Muscle layer of colon (tissue), 2 donors: ENCODE results near the gene HEBP1.
A peak's percentile ranks its signal among the peaks of the same experiment; 100 is the strongest.

Experiments
- H3K27ac ChIP-seq: one replicate; pipeline ENCODE4 v1.7.0; 2013; ENCODE audit warnings: low read depth, mild to moderate bottlenecking, low read length, moderate library complexity
- H3K27me3 ChIP-seq, 2 donors: one replicate each; pipeline ENCODE4 v1.7.0; 2013; ENCODE audit warnings: low read length in 2 of 2, mild to moderate bottlenecking in 2 of 2; ENCODE audit not compliant: insufficient read depth in 2 of 2, control insufficient read depth in 1 of 2
- H3K36me3 ChIP-seq: one replicate; pipeline ENCODE4 v1.7.0; 2013; ENCODE audit warnings: mild to moderate bottlenecking, low read length; ENCODE audit not compliant: insufficient read depth
- H3K4me1 ChIP-seq: one replicate; pipeline ENCODE4 v1.7.0; 2013; ENCODE audit warnings: mild to moderate bottlenecking, low read length; ENCODE audit not compliant: insufficient read depth
- H3K4me3 ChIP-seq, 2 donors: one replicate each; pipeline ENCODE4 v1.7.0; 2013; ENCODE audit warnings: low read length in 2 of 2, low read depth in 1 of 2, mild to moderate bottlenecking in 1 of 2, moderate library complexity in 1 of 2
- H3K9ac ChIP-seq: one replicate; pipeline ENCODE4 v1.7.0; 2013; ENCODE audit warnings: low read length
- H3K9me3 ChIP-seq: one replicate; pipeline ENCODE4 v1.7.0; 2013; ENCODE audit warnings: mild to moderate bottlenecking, low read length
- donor health status: abdominal sarcoma.
- donor health status: Adenocarcinoma of cecum.

HEBP1 gene

DNA sequence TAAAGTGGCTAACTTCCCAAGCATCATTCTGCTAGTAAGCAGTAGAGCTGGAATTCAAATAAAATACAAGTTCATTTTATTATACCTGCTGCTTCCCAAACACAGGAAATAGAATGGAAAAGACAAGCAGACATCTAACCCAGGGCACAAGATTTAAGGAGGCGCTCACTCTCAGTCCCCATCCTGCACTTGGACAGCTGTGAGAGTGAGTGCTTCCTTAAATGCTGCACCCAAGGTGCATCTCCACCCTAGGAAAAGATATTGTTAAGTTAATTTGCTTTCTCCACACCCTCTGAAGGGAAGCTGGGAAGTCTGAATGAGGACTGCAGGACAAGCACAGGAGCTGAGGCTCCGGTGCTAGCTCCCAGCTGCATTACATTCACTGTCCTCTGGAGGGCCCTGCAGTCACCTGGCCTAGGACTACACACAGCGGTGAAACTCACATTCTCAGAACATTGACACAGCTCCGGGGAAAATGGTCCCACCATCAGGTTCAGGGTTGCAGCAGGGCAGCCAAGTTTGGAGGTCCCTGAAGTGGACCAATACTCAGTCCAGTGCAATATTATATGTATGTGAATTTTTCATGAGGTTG lies 14.2 kb downstream of the HEBP1 start:
- Histone ChIP-seq H3K27ac (no peak overlapping the region), H3K36me3 (peaks cover 40% of the 10 kb centered on the region), H3K9ac (no peak overlapping the region), H3K27me3 (no peaks in the 10 kb centered on the region), H3K9me3 (no peaks in the 10 kb centered on the region), H3K4me3 (no peak overlapping the region), H3K4me1 (no peaks in the 10 kb centered on the region)

DNA sequence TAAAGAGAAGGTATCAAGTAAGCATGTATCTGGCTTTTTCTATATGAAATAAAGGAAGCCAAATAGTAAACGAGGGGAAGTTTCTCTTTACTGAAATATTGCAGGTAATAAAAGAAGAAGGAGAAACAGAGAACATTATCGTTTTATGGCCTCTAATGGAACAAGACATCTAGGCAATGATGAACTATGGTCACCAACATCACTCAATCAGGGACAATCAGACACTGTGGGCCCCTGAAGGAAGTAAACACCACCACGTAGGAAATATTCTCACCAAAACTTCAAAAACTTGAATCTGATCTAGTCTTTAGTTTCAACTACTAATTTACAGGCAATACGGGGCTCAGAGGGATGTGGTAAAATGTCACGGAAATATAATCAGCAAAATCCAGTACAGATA lies 15.9 kb downstream of the HEBP1 start:
- peaks cover 41% of the 10 kb centered on the region for H3K36me3 ChIP-seq
- H3K27me3 ChIP-seq, result no peaks in the 10 kb centered on the region
- H3K9me3 ChIP-seq, result no peaks in the 10 kb centered on the region
- no peak overlapping the region for H3K27ac ChIP-seq
- H3K9ac ChIP-seq, result no peak overlapping the region
- peaks cover 18% of the 10 kb centered on the region for H3K4me1 ChIP-seq
- no peak overlapping the region for H3K4me3 ChIP-seq

DNA sequence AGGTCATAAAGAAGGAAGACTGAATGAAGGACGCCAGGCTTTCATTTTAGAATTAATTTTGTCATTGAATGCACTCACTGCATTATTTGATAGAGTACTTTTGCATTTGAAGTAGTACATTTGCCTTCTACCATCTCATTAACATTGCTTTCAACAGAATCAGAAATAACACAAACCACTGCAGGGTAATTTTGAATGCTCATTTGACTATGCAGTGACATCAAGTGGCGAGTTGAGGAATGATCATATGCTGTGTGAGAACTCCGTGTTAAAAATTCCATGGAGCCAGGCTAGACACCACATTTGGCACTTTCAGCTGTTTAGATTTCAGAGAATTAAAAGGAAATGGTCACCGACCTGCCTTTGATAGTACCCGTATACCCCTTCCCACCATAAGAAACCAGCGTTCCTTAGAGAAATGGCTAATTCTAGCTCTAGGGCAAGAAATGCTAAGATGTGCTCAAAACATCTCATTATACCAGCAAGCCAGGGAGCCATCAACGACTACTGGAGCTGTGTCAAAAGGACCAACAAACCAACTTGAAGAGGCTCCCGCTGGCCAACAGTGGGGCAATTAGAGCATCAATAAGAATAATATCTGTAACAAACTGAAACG lies 16.5 kb downstream of the HEBP1 start:
- Histone ChIP-seq H3K4me1 (peaks cover 19% of the 10 kb centered on the region), H3K4me3 (no peak overlapping the region), H3K27ac (peak overlapping the region; percentile 10), H3K9ac (no peak overlapping the region), H3K36me3 (peaks cover 39% of the 10 kb centered on the region), H3K27me3 (no peaks in the 10 kb centered on the region), H3K9me3 (no peaks in the 10 kb centered on the region)

DNA sequence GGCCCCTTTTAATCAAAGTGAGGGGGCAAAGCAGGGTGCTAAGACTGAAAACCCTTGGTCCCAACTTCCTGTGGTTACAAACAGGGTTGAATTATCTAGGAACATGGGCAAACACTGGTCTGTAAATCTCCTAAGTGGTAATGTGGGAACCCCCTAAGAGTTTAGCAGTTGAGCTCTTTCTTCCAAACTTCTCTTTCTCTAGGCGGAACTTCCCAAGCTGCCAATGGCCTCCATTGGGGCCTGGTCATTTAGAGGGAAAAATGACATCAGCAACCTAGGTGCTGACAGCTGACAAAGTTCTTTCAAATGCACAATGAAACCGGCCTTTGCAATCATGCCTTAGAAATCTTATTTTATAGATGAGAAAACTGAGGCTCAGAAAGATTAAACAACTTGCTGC lies 17.7 kb downstream of the HEBP1 start:
- Histone ChIP-seq H3K36me3 (peaks cover 38% of the 10 kb centered on the region), H3K4me1 (peaks cover 19% of the 10 kb centered on the region)

DNA sequence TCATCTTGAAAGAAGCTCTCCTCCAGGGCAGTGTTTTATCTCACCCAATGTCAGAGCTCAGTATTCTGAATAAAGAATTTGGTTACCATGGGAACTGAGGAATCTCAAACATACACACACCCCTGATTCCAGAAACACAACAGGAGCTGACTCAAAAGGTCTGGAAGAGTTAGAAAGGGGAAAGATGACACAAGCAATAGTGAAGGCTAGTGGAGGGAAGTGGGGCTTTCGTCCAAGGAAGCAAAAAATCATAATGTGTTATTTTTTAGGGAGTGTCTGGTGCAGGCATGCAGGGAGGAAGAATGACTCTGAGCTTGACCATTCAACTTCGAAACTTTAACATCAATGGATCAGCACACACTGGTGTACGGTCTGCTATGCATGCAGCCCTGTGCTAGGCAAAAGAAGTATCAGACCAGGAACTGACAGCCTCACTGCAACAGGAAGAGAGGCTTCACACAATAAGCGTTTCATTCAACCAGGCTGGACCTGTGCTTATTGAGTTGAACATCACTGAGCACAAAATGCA lies 20.3 kb downstream of the HEBP1 start:
- peaks cover 22% of the 10 kb centered on the region for H3K36me3 ChIP-seq
- peak overlapping the region; percentile 10 for H3K9ac ChIP-seq
- H3K27ac ChIP-seq, result no peak overlapping the region
- H3K4me1 ChIP-seq, result peaks cover 31% of the 10 kb centered on the region
- no peaks in the 10 kb centered on the region for H3K27me3 ChIP-seq
- H3K4me3 ChIP-seq, result no peak overlapping the region
- no peaks in the 10 kb centered on the region for H3K9me3 ChIP-seq

More for the DNA sequence above, 17.7 kb downstream of the HEBP1 start:
- Histone ChIP-seq H3K27me3 (no peaks in the 10 kb centered on the region), H3K9me3 (no peaks in the 10 kb centered on the region), H3K9ac (no peak overlapping the region), H3K4me3 (no peak overlapping the region), H3K27ac (no peak overlapping the region)

DNA sequence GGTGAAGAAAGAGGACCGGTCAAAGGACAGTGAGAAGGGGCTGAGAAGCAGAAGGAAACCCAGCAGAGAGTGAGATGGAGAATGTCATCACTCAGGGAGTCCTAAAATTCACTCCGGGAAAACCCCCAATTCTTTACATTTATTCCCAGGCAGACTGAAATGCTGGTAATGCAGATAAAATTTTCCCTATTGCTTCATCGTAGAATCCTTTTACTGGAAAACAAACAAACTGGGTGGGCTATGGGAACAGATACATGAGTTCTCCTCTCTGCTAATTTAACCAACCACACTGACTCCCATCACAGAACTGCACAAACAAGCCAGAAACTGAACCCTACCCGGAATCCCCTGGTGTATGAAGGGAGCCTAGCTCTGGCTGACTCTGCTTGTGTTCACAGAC lies 20.9 kb downstream of the HEBP1 start:
- H3K27ac ChIP-seq, result no peak overlapping the region
- H3K9ac ChIP-seq, result no peak overlapping the region
- peaks cover 31% of the 10 kb centered on the region for H3K4me1 ChIP-seq
- H3K27me3 ChIP-seq, result no peaks in the 10 kb centered on the region
- no peaks in the 10 kb centered on the region for H3K9me3 ChIP-seq
- H3K4me3 ChIP-seq, result no peak overlapping the region
- peaks cover 28% of the 10 kb centered on the region for H3K36me3 ChIP-seq

DNA sequence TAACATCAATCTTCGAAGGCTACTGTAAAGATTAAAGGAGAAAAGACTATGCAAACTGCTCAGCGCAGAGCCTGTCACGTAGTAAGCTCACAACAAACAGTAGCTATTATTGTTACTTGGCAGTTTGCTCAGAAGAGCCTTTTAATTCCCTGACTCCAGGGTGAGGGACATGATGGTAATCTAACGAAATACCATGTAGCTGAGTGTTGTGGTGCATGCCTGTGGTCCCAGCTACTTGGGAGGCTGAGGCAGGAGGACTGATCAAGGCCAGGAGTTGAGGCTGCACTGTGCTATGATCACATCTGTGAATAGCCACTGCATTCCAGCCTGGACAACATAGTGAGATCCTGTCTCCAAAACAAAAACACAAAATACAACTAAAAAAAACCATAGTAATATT lies 22.8 kb downstream of the HEBP1 start:
- Histone ChIP-seq H3K9ac (no peak overlapping the region), H3K9me3 (peaks cover 3% of the 10 kb centered on the region), H3K4me1 (peaks cover 31% of the 10 kb centered on the region), H3K4me3 (no peak overlapping the region), H3K27me3 (no peaks in the 10 kb centered on the region), H3K27ac (no peak overlapping the region), H3K36me3 (peaks cover 44% of the 10 kb centered on the region)

DNA sequence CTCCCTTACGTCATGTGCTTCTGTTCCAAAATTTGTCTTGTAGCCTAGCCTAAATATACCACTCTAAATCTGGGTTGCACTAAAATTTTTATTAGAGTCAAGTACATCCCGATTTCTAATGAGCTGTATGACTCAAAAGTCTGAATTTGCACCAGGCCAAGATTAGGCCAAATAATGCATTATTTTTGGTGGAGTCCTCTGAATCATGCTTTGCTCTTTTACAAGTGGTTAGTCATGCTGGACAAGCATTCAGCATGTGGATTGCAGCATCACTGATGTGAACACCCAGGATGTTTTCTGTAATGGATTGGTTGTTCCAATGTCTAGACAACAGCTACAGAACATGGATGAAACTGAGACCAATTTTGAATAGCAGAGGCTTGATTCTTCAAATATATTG lies 23.7 kb downstream of the HEBP1 start:
- no peak overlapping the region for H3K9ac ChIP-seq
- H3K9me3 ChIP-seq, result peaks cover 3% of the 10 kb centered on the region
- peaks cover 48% of the 10 kb centered on the region for H3K36me3 ChIP-seq
- H3K27ac ChIP-seq, result no peak overlapping the region
- no peaks in the 10 kb centered on the region for H3K27me3 ChIP-seq
- no peak overlapping the region for H3K4me3 ChIP-seq
- peaks cover 31% of the 10 kb centered on the region for H3K4me1 ChIP-seq

DNA sequence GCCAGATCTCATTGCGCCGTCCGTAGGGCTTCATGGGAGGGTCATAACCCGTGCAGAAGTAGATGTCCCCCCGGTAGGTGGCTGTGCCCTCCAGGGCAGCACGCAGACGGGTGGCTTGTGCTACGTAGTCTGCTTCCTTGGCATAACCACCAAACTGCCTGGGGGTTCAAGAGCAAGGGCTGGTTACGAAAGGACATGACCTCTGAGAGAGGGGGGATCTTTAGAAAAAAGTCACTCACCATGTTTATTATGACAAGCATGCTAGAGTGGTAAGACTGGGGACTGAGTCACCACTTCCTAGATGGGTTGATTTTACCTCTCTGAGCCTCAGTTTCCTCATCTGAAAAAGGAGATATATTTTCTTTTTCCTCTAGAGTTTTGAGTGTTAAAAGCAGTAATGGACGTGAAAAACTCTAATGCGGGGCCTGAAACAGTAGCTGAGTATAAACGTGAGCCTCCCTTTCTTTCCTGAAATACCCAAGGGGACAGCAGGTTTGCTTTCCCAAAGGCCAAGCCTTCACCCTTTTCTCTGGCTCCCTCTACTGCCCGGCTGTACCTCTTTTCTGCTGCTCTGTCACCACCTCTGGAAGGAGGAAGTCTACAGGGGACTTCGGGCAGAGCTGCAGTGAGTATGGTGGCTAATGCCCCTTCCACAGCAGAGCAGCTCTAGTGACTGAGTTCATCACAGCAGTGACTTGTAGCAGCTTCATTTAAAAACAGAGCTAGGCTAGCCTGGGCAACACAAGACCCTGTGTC lies 24.6 kb downstream of the HEBP1 start:
- Histone ChIP-seq H3K36me3 (peaks cover 42% of the 10 kb centered on the region), H3K9ac (no peak overlapping the region)

DNA sequence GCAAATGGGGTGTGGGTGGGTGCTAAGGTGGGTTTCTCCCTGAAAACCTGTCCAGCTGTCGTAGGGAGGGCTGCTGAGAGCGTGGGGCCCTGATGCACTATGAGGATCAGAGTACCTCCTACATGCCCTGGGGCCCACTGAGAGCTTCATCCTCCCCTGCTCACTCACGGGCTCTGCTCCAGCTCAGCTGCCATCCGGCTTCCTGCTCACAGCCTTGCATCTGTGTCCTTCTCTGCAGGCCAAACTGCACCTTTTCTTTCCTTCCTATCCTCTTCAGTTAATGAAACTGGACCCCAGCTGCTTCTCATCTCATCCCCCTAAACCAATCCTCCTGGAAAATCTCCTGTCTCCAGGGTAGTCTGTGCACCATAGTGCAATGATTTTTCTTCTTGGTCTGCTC lies 25.9 kb downstream of the HEBP1 start:
- no peaks in the 10 kb centered on the region for H3K27me3 ChIP-seq
- H3K4me1 ChIP-seq, result peaks cover 14% of the 10 kb centered on the region
- no peak overlapping the region for H3K9ac ChIP-seq
- H3K27ac ChIP-seq, result no peak overlapping the region
- H3K4me3 ChIP-seq, result no peak overlapping the region
- peaks cover 42% of the 10 kb centered on the region for H3K36me3 ChIP-seq
- peaks cover 3% of the 10 kb centered on the region for H3K9me3 ChIP-seq

More for the DNA sequence above, 24.6 kb downstream of the HEBP1 start:
- Histone ChIP-seq H3K9me3 (peaks cover 3% of the 10 kb centered on the region), H3K27me3 (no peaks in the 10 kb centered on the region), H3K4me1 (peaks cover 27% of the 10 kb centered on the region), H3K4me3 (no peak overlapping the region), H3K27ac (no peak overlapping the region)

DNA sequence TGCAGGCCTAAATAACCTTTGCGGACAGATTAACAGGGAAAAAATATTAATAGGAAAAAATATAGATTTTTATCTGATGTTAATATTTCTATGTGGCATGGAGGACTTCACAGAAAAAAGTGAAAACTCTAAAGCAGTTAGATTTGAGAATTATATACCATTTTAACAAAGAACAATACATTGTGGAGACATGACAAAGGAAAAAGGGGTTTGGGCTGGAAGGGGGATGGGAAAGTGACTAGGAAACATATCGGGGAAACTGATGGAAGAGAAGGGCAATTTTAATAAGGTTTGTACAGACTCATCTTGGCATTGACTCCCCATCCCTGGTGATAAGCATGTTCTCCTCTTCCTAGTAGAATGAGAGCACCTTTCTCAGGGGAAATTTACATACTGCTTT lies 27.0 kb downstream of the HEBP1 start:
- H3K4me1 ChIP-seq, result peaks cover 11% of the 10 kb centered on the region
- no peak overlapping the region for H3K27ac ChIP-seq
- H3K27me3 ChIP-seq, result no peaks in the 10 kb centered on the region
- H3K9me3 ChIP-seq, result peaks cover 3% of the 10 kb centered on the region
- H3K36me3 ChIP-seq, result peaks cover 35% of the 10 kb centered on the region
- no peak overlapping the region for H3K4me3 ChIP-seq
- no peak overlapping the region for H3K9ac ChIP-seq
